Measurements from ENCODE around the gene REEP3. TPM values are rescaled to one million over a fixed set of nuclear protein-coding genes. Genes with fewer than 3 reads are reported as not detected.

Gene REEP3
- total and polyA plus RNA-seq, 2 of the 4 experiments (the other 2 are of a cell fraction): 11.7 to 28.9 TPM

DNA sequence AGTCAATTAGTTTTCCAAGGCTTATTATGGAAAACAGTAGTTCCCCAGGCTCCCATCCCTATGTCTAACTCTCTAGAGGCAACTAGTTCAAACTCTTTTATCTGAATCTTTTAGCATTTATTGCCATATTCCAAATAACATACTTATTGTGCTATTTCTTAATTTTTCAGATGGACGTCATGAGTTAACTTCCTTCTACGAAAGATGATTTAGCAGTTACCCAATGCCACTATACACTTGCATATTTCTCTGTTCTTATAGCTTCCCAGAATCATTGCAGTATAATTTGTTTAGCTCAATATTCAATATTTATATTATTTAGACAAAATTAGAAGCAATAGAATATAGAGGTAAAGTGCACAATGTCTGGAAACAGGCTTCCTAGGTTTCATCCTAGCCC, 52.8 kb downstream of the REEP3 start:
- Histone ChIP-seq H3K79me1 (ENCODE audit: low read depth in 1 of 2, low read length in 2 of 2) (peaks cover 18 to 47% of the 10 kb centered on the region in 2 experiments), H4K20me1 (ENCODE audit: insufficient read depth, low read length) (peaks cover 7% of the 10 kb centered on the region; the same call in 1 of the 2 replicates), H2AFZ (replicated peaks; ENCODE audit: low read length, poor library complexity) (no peak overlapping the region), H2BK120ac (ENCODE audit: low read depth, low read length) (no peak overlapping the region), H3K4me2 (ENCODE audit: low read depth, low read length) (no peak overlapping the region), H3K18ac (ENCODE audit: low read depth, low read length) (no peak overlapping the region), H2BK5ac (ENCODE audit: low read depth, low read length, poor library complexity, severe bottlenecking) (no peak overlapping the region), H4K8ac (ENCODE audit: low read depth in 2 of 2, low read length in 2 of 2) (no peak overlapping the region), H3K56ac (ENCODE audit: extremely low read depth, insufficient read depth, low read length) (no peak overlapping the region), H2AK5ac (ENCODE audit: low read depth, low read length) (no peak overlapping the region), H3K23ac (ENCODE audit: low read depth, low read length) (no peak overlapping the region), H3K4me1 (ENCODE audit: control insufficient read depth, insufficient read depth, low read length) (no peaks in the 10 kb centered on the region), H2AK9ac (replicated peaks; ENCODE audit: low read depth, low read length, poor library complexity) (no peak overlapping the region), H3K27ac (ENCODE audit: insufficient read depth, low read length) (no peak overlapping the region), H2BK20ac (ENCODE audit: low read depth, low read length) (no peak overlapping the region), H3K27me3 (ENCODE audit: control insufficient read depth, insufficient read depth, low read length) (no peaks in the 10 kb centered on the region), H3K36me3 (ENCODE audit: control insufficient read depth, insufficient read depth, low read length) (peaks cover 6% of the 10 kb centered on the region), H3K9me3 (ENCODE audit: control insufficient read depth, insufficient read depth, low read length) (no peaks in the 10 kb centered on the region), H2BK15ac (ENCODE audit: low read depth, low read length) (no peak overlapping the region), H3K9ac (ENCODE audit: low read depth, low read length) (no peak overlapping the region), H4K91ac (ENCODE audit: insufficient read depth, low read depth, low read length) (no peak overlapping the region), H3K9me1 (ENCODE audit: insufficient read depth, low read length) (no peaks in the 10 kb centered on the region; the same call in 1 of the 2 replicates), H3K4ac (ENCODE audit: low read depth, low read length) (no peak overlapping the region), H3K14ac (replicated peaks; ENCODE audit: low read depth, low read length) (no peak overlapping the region), H4K5ac (ENCODE audit: low read depth, low read length) (no peak overlapping the region), H3K4me3 (ENCODE audit: insufficient read depth, low read depth, low read length) (no peak overlapping the region)
- WGBS, 2 experiments (ENCODE audit: extremely low coverage in 2 of 2, insufficient read length in 1 of 2): no CpG with 5 or more reads among the region's 2 CpGs
- in situ Hi-C loops (cut with MboI; ENCODE audit: low sequenced_read_pairs): no loop called here
- ChIA-PET CTCF (interaction anchor here (0.9 kb wide), 1 partner anchor 15 kb away, joined by 3 read pairs; no protein-coding TSS in a partner anchor), POLR2A (ENCODE audit: unreplicated experiment) (no interaction called here)
- TF ChIP-seq CEBPB (IDR thresholded peaks at IDR 0.05; ENCODE audit: low read depth, low read length) (no peak), MXI1 (IDR thresholded peaks at IDR 0.05; ENCODE audit: borderline replicate concordance, low read depth, low read length) (no peak), MAFK (IDR thresholded peaks at IDR 0.05; ENCODE audit: low read depth, low read length) (no peak), SMC3 (IDR thresholded peaks at IDR 0.05; ENCODE audit: low read depth, low read length) (no peak), RFX5 (IDR thresholded peaks at IDR 0.05; ENCODE audit: low read depth, low read length) (no peak), CHD1 (IDR thresholded peaks at IDR 0.05; ENCODE audit: low read depth, low read length) (no peak), BHLHE40 (IDR thresholded peaks at IDR 0.05; ENCODE audit: low read depth, low read length) (no peak)
- TF ChIP-seq, protein P1, sequence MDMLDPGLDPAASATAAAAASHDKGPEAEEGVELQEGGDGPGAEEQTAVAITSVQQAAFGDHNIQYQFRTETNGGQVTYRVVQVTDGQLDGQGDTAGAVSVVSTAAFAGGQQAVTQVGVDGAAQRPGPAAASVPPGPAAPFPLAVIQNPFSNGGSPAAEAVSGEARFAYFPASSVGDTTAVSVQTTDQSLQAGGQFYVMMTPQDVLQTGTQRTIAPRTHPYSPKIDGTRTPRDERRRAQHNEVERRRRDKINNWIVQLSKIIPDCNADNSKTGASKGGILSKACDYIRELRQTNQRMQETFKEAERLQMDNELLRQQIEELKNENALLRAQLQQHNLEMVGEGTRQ (IDR thresholded peaks at IDR 0.05; ENCODE audit: low read depth, low read length): no peak
- TF ChIP-seq, protein P2, sequence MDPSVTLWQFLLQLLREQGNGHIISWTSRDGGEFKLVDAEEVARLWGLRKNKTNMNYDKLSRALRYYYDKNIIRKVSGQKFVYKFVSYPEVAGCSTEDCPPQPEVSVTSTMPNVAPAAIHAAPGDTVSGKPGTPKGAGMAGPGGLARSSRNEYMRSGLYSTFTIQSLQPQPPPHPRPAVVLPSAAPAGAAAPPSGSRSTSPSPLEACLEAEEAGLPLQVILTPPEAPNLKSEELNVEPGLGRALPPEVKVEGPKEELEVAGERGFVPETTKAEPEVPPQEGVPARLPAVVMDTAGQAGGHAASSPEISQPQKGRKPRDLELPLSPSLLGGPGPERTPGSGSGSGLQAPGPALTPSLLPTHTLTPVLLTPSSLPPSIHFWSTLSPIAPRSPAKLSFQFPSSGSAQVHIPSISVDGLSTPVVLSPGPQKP (IDR thresholded peaks at IDR 0.05; ENCODE audit: borderline replicate concordance, low read depth, low read length): no peak
- TF ChIP-seq, protein P3, sequence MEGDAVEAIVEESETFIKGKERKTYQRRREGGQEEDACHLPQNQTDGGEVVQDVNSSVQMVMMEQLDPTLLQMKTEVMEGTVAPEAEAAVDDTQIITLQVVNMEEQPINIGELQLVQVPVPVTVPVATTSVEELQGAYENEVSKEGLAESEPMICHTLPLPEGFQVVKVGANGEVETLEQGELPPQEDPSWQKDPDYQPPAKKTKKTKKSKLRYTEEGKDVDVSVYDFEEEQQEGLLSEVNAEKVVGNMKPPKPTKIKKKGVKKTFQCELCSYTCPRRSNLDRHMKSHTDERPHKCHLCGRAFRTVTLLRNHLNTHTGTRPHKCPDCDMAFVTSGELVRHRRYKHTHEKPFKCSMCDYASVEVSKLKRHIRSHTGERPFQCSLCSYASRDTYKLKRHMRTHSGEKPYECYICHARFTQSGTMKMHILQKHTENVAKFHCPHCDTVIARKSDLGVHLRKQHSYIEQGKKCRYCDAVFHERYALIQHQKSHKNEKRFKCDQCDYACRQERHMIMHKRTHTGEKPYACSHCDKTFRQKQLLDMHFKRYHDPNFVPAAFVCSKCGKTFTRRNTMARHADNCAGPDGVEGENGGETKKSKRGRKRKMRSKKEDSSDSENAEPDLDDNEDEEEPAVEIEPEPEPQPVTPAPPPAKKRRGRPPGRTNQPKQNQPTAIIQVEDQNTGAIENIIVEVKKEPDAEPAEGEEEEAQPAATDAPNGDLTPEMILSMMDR (conservative IDR thresholded peaks at IDR 0.05; ENCODE audit: low read depth, low read length): no peak
- intact Hi-C loops (cut with micrococcal nuclease): no loop called here
- dilution Hi-C loops (cut with HindIII; ENCODE audit: low sequenced_read_pairs, unreplicated experiment): no loop called here
- BruUV-seq (replicated peaks): no TSS peak
- no peak for DNase-seq
- no peak for ATAC-seq (ENCODE audit: low read depth)

Measured in IMR-90 (cell line).